H9 (cell line): ENCODE data around the gene TEF. TPM values are rescaled to one million over a fixed set of nuclear protein-coding genes. Genes with fewer than 3 reads are reported as not detected.

Experiments used
- DNase-seq: peaks from one replicate; pipeline ENCODE4 v3.0.0-alpha.2; 2017
- H2AFZ ChIP-seq: one replicate; pipeline ENCODE4 v1.6.1; 2013; ENCODE audit warnings: mild to moderate bottlenecking, low read length, control low read depth, moderate library complexity
- H2AK5ac ChIP-seq: 2 replicates; pipeline ENCODE4 v1.6.1; 2013; ENCODE audit warnings: low read length, control low read depth, mixed read lengths; ENCODE audit not compliant: insufficient read length
- H2BK120ac ChIP-seq: one replicate; pipeline ENCODE4 v1.6.1; 2013; ENCODE audit warnings: low read depth, mild to moderate bottlenecking, low read length, control low read depth, inconsistent platforms; ENCODE audit not compliant: poor library complexity, severe bottlenecking
- H2BK12ac ChIP-seq: 2 replicates; pipeline ENCODE4 v1.6.1; 2013; ENCODE audit warnings: low read length, control low read depth, mixed read lengths, low read depth; ENCODE audit not compliant: insufficient read length
- H2BK15ac ChIP-seq: 2 replicates; pipeline ENCODE4 v1.6.1; 2013; ENCODE audit warnings: low read depth, low read length, control low read depth
- H2BK20ac ChIP-seq: one replicate; pipeline ENCODE4 v1.6.1; 2013; ENCODE audit warnings: low read depth, mild to moderate bottlenecking, low read length, control low read depth, inconsistent platforms; ENCODE audit not compliant: poor library complexity, severe bottlenecking
- H2BK5ac ChIP-seq: 2 replicates; pipeline ENCODE4 v1.6.1; 2013; ENCODE audit warnings: low read length, control low read depth, mixed read lengths; ENCODE audit not compliant: insufficient read length
- H3K14ac ChIP-seq: 2 replicates; pipeline ENCODE4 v1.6.1; 2013; ENCODE audit warnings: low read length, control low read depth; ENCODE audit not compliant: insufficient read depth
- H3K18ac ChIP-seq: 2 replicates; pipeline ENCODE4 v1.6.1; 2013; ENCODE audit warnings: low read depth, mild to moderate bottlenecking, mixed read lengths, low read length, control low read depth; ENCODE audit not compliant: insufficient read length
- H3K23ac ChIP-seq: 2 replicates; pipeline ENCODE4 v1.6.1; 2013; ENCODE audit warnings: low read length, control low read depth, mixed read lengths, low read depth; ENCODE audit not compliant: insufficient read length
- H3K23me2 ChIP-seq: 2 replicates; pipeline ENCODE4 v1.6.1; 2013; ENCODE audit warnings: low read depth, mild to moderate bottlenecking, mixed read lengths, low read length, control low read depth; ENCODE audit not compliant: insufficient read length, poor library complexity, severe bottlenecking
- H3K27ac ChIP-seq: 2 replicates; pipeline ENCODE4 v1.5.1; 2013; ENCODE audit warnings: low read length, control low read depth, mixed read lengths, low read depth; ENCODE audit not compliant: insufficient read length
- H3K27me3 ChIP-seq: 2 replicates; pipeline ENCODE4 v1.6.1; 2013; ENCODE audit warnings: low read length, control low read depth, inconsistent platforms; ENCODE audit not compliant: insufficient read depth
- H3K4ac ChIP-seq: 2 replicates; pipeline ENCODE4 v1.6.1; 2013; ENCODE audit warnings: low read depth, mild to moderate bottlenecking, control low read depth, inconsistent platforms, low read length, moderate library complexity
- H3K4me1 ChIP-seq: 2 replicates; pipeline ENCODE4 v1.6.1; 2013; ENCODE audit warnings: low read length, control low read depth, inconsistent platforms; ENCODE audit not compliant: insufficient read depth
- H3K4me2 ChIP-seq: 2 replicates; pipeline ENCODE4 v1.6.1; 2013; ENCODE audit warnings: low read length, control low read depth, mixed read lengths; ENCODE audit not compliant: insufficient read length, insufficient read depth
- H3K56ac ChIP-seq: 2 replicates; pipeline ENCODE4 v1.6.1; 2013; ENCODE audit warnings: low read depth, mild to moderate bottlenecking, mixed read lengths, low read length, control low read depth; ENCODE audit not compliant: insufficient read length
- H3K79me1 ChIP-seq: 2 replicates; pipeline ENCODE4 v1.6.1; 2013; ENCODE audit warnings: low read depth, mild to moderate bottlenecking, moderate library complexity, low read length, control low read depth, inconsistent platforms; ENCODE audit not compliant: insufficient read depth, poor library complexity, severe bottlenecking
- H3K79me2 ChIP-seq: 2 replicates; pipeline ENCODE4 v1.6.1; 2013; ENCODE audit warnings: low read length, control low read depth, inconsistent platforms; ENCODE audit not compliant: insufficient read depth
- H3K9ac ChIP-seq: 2 replicates; pipeline ENCODE4 v1.6.1; 2013; ENCODE audit warnings: low read length, control low read depth, mixed read lengths; ENCODE audit not compliant: insufficient read length; ENCODE audit errors: extremely low read depth
- H3K9me3 ChIP-seq: one replicate; pipeline ENCODE4 v1.6.1; 2013; ENCODE audit warnings: low read depth, low read length, inconsistent platforms; ENCODE audit not compliant: control insufficient read depth
- H3T11ph ChIP-seq: one replicate; pipeline ENCODE4 v1.6.1; 2013; ENCODE audit warnings: mild to moderate bottlenecking, low read length, control low read depth, inconsistent platforms
- H4K20me1 ChIP-seq: one replicate; pipeline ENCODE4 v1.6.1; 2013; ENCODE audit not compliant: control insufficient read depth, insufficient read length, insufficient read depth
- H4K5ac ChIP-seq: 2 replicates; pipeline ENCODE4 v1.6.1; 2013; ENCODE audit warnings: low read depth, mild to moderate bottlenecking, mixed read lengths, low read length, control low read depth; ENCODE audit not compliant: insufficient read length
- H4K8ac ChIP-seq: replicated peaks from 2 replicates; pipeline ENCODE4 v1.6.1; 2013; ENCODE audit warnings: low read length, control low read depth, mixed read lengths, low read depth; ENCODE audit not compliant: insufficient read length
- H4K91ac ChIP-seq: 2 replicates; pipeline ENCODE4 v1.6.1; 2013; ENCODE audit warnings: low read depth, mild to moderate bottlenecking, moderate library complexity, mixed read lengths, low read length, control low read depth; ENCODE audit not compliant: insufficient read length
- H3K27ac Mint-ChIP-seq, 3 experiments: 2 replicates in 2 of 3; 3 replicates in 1 of 3; pipeline ENCODE4 v1.8.0; 2020 to 2021; ENCODE audit warnings: mixed read lengths in 3 of 3, mild to moderate bottlenecking in 1 of 3, moderate library complexity in 1 of 3
- H3K27me3 Mint-ChIP-seq: 2 replicates; pipeline ENCODE4 v1.8.0; 2021; ENCODE audit warnings: low read depth, mild to moderate bottlenecking, moderate library complexity, mixed read lengths
- H3K36me3 Mint-ChIP-seq, 3 experiments: 2 replicates in 2 of 3; 3 replicates in 1 of 3; pipeline ENCODE4 v1.8.0; 2020 to 2021; ENCODE audit warnings: low read depth in 3 of 3, mixed read lengths in 3 of 3; ENCODE audit not compliant: insufficient read depth in 1 of 3
- H3K4me1 Mint-ChIP-seq, 2 experiments: 2 replicates each; pipeline ENCODE4 v1.8.0; 2020; ENCODE audit warnings: mixed read lengths in 2 of 2
- H3K4me3 Mint-ChIP-seq, 2 experiments: 2 replicates in 1 of 2; 3 replicates in 1 of 2; pipeline ENCODE4 v1.8.0; 2020 to 2021; ENCODE audit warnings: mild to moderate bottlenecking in 2 of 2, mixed read lengths in 2 of 2, moderate library complexity in 1 of 2
- H3K9me3 Mint-ChIP-seq, 2 experiments: 2 replicates in 1 of 2; 3 replicates in 1 of 2; pipeline ENCODE4 v1.8.0; 2020; ENCODE audit warnings: mild to moderate bottlenecking in 2 of 2, mixed read lengths in 2 of 2, moderate library complexity in 1 of 2
- WGBS: extraction: QIAGEN DNeasy Blood & Tissue Kit; methylation state at CpG from one replicate; pipeline ENCODE4 v1.1.7; 2013; ENCODE audit warnings: missing lambda C conversion rate, low lambda C conversion rate, mixed read lengths; ENCODE audit not compliant: insufficient read length; ENCODE audit errors: extremely low coverage; 5-methylcytosine and 5-hydroxymethylcytosine counted together
- total RNA-seq: library from RNA; stranded (reverse); gene quantifications from 2 replicates; pipeline ENCODE4 v1.2.1, GENCODE V29; 2021
- TF ChIP-seq, protein P1 (sequence below): fragments of 200-600 bp; sonication (generic); conservative IDR thresholded peaks from 3 replicates; pipeline ENCODE4 v1.8.0; 2021; ENCODE audit warnings: antibody characterized with exemption, mild to moderate bottlenecking

TEF gene
- total RNA-seq, 1 experiment from 2014 or later, result 17.9 TPM

DNA sequence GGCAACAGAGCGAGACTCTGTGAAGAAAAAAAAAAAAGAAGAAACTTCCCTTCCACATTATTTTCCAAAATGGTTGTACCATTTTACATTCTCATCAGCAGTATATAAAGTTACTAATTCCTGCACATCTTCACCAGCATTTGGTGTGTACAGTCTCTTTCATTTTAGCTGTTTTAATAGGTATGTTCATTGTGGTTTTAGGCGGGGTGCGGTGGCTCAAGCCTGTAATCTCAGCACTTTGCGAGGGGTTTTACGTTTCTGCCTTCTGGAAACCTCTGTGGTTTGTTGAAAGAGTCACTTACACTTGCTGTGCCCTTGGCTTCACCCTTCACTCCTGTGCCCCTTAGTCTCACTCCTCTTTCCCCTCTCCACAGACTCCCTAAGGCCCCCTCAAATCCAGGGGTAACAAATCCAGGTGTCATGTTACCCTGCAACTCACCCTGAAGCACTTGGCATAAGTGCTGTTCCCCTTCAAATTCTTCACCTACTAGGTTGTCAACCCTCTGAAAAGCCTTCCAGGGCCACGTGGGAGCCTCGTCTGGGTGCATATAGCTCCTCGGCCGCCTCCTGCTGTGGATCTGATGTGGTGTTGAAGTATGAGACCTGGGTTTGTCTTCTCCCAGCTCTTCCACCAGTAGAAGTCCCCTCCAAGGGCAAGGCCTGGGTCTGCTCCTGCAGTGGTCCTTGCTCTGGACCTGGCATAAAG lies 44.1 kb downstream of the TEF start:
- Histone ChIP-seq H4K8ac (no peak overlapping the region), H3K4ac (no peak overlapping the region), H3K79me1 (no peaks in the 10 kb centered on the region), H3K9me3 (no peaks in the 10 kb centered on the region), H3K18ac (no peak overlapping the region), H3K27ac (no peak overlapping the region), H2BK12ac (no peak overlapping the region), H4K91ac (no peak overlapping the region), H2AK5ac (no peak overlapping the region), H2BK5ac (no peak overlapping the region), H2BK120ac (no peak overlapping the region), H3K4me1 (no peaks in the 10 kb centered on the region), H3K79me2 (no peaks in the 10 kb centered on the region), H2BK20ac (no peak overlapping the region), H3K56ac (no peak overlapping the region), H3K14ac (no peak overlapping the region), H3K4me2 (no peak overlapping the region), H2BK15ac (no peak overlapping the region), H3K23me2 (no peaks in the 10 kb centered on the region), H2AFZ (no peak overlapping the region), H3K23ac (no peak overlapping the region), H3K27me3 (no peaks in the 10 kb centered on the region), H4K5ac (no peak overlapping the region), H3K9ac (no peak overlapping the region), H3T11ph (no peak overlapping the region), H4K20me1 (no peaks in the 10 kb centered on the region)
- peaks cover 3 to 6% of the 10 kb centered on the region in 2 experiments; a peak in 3 of 4 replicates for H3K4me1 Mint-ChIP-seq
- no peaks in the 10 kb centered on the region for H3K9me3 Mint-ChIP-seq
- no CpG with 5 or more reads among the region's 9 CpGs for WGBS
- H3K4me3 Mint-ChIP-seq, result no peak overlapping the region
- no peaks in the 10 kb centered on the region for H3K27me3 Mint-ChIP-seq
- TF ChIP-seq, protein P1, sequence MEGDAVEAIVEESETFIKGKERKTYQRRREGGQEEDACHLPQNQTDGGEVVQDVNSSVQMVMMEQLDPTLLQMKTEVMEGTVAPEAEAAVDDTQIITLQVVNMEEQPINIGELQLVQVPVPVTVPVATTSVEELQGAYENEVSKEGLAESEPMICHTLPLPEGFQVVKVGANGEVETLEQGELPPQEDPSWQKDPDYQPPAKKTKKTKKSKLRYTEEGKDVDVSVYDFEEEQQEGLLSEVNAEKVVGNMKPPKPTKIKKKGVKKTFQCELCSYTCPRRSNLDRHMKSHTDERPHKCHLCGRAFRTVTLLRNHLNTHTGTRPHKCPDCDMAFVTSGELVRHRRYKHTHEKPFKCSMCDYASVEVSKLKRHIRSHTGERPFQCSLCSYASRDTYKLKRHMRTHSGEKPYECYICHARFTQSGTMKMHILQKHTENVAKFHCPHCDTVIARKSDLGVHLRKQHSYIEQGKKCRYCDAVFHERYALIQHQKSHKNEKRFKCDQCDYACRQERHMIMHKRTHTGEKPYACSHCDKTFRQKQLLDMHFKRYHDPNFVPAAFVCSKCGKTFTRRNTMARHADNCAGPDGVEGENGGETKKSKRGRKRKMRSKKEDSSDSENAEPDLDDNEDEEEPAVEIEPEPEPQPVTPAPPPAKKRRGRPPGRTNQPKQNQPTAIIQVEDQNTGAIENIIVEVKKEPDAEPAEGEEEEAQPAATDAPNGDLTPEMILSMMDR, result no peak
- peak overlapping the region in 2 of 3 experiments; percentile 86 to 88; a peak in 5 of 7 replicates for H3K27ac Mint-ChIP-seq
- peaks cover 2 to 8% (median 7%) of the 10 kb centered on the region in 3 experiments; a peak in 5 of 7 replicates for H3K36me3 Mint-ChIP-seq
- DNase-seq, result no peak
